Fibroblast of mammary gland (primary cell): ENCODE data around the gene SEMA3C.

Source experiments
- DNase-seq: peaks from one replicate; pipeline ENCODE4 v3.0.0-alpha.2; 2010; ENCODE audit warnings: low read depth
- H3K4me3 ChIP-seq: 2 replicates; pipeline ENCODE4 v1.5.1; 2011; ENCODE audit warnings: low read depth, mild to moderate bottlenecking, low read length, moderate library complexity; ENCODE audit not compliant: control insufficient read depth
- TF ChIP-seq, protein P1 (sequence below): conservative IDR thresholded peaks from 2 replicates; pipeline ENCODE4 v1.5.1; 2011; ENCODE audit warnings: low read depth, low read length, inconsistent platforms; ENCODE audit not compliant: control insufficient read depth, insufficient read depth

SEMA3C gene

GRCh38 chr7:80824253-80824652 lies 94.6 kb downstream of the SEMA3C start:
- DNase-seq, result no peak
- H3K4me3 ChIP-seq, result no peak overlapping the region
- TF ChIP-seq, protein P1, sequence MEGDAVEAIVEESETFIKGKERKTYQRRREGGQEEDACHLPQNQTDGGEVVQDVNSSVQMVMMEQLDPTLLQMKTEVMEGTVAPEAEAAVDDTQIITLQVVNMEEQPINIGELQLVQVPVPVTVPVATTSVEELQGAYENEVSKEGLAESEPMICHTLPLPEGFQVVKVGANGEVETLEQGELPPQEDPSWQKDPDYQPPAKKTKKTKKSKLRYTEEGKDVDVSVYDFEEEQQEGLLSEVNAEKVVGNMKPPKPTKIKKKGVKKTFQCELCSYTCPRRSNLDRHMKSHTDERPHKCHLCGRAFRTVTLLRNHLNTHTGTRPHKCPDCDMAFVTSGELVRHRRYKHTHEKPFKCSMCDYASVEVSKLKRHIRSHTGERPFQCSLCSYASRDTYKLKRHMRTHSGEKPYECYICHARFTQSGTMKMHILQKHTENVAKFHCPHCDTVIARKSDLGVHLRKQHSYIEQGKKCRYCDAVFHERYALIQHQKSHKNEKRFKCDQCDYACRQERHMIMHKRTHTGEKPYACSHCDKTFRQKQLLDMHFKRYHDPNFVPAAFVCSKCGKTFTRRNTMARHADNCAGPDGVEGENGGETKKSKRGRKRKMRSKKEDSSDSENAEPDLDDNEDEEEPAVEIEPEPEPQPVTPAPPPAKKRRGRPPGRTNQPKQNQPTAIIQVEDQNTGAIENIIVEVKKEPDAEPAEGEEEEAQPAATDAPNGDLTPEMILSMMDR, result no peak

DNA sequence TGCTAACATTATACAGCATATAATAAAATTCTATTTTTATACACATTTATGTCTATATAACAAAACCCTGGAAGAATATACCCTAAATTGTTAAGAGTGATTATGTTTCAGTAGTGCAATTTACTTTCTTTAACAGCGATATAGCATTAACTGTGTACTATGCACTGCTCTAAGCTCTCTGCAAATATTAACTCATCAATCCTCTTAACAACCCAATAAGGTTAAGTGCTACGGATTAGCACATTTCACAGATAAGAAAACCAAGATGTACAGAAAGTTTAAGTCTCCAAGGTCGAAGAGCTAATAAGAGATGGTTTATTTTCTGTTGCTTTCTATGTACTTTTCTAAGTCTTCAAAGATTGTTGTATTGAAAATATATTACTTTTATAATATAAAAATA lies 95.8 kb downstream of the SEMA3C start:
- no peak for DNase-seq
- TF ChIP-seq, protein P1, result no peak
- H3K4me3 ChIP-seq, result no peak overlapping the region

GRCh38 chr7:80821771-80822319 lies 97.0 kb downstream of the SEMA3C start:
- no peak for DNase-seq
- H3K4me3 ChIP-seq, result no peak overlapping the region
- TF ChIP-seq, protein P1, result no peak

GRCh38 chr7:80819503-80819902 lies 99.3 kb downstream of the SEMA3C start:
- no peak overlapping the region for H3K4me3 ChIP-seq
- TF ChIP-seq, protein P1, result no peak
- no peak for DNase-seq

DNA sequence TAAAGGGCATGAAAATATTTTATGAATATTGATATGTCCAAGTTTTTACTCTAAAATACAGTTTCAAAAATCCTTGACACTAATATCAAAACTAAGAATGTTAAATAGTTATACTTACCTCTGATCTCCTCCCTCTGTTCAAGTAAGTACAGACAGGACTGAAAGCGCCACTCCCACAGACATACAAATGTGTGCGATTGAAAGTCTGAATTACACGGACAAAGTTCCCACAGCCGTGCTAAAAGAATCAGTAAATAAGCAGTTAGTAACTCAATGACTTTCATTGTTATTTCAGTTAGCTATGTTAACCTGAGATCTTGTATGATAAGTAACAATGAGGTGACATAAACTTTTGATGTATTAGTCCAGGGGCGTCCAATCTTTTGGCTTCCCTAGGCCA lies 100.7 kb downstream of the SEMA3C start:
- DNase-seq, result no peak
- TF ChIP-seq, protein P1, result no peak
- H3K4me3 ChIP-seq, result no peak overlapping the region

DNA sequence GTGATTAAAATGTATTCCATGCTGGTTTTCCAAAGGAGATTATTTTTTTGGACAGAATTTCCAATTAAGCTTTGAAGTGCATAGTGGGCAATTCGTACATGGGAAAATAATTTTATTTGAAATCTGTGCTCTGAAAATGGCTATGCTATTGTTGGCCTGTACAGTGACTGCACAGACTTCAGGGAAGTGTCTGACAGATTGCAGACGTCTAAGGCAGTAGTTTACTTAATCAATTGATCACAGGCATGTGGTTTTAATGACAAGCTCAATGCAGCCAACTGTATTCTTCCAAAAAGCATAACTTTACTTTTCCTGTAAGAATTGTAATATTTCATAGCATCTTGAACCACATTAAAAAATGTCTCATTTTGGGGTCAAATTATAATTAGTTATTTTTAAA lies 102.0 kb downstream of the SEMA3C start:
- TF ChIP-seq, protein P1, result no peak
- DNase-seq, result no peak
- H3K4me3 ChIP-seq, result no peak overlapping the region

GRCh38 chr7:80815733-80816132 lies 103.1 kb downstream of the SEMA3C start:
- TF ChIP-seq, protein P1, result no peak
- peak; percentile 27 for DNase-seq
- H3K4me3 ChIP-seq, result no peak overlapping the region
